Chondrocyte (in vitro differentiated cells): ENCODE measurements around the gene MFAP5. TPM values are rescaled to one million over a fixed set of nuclear protein-coding genes. Genes with fewer than 3 reads are reported as not detected.

Experiments
- DNase-seq: peaks from one replicate; pipeline ENCODE4 v3.0.0; 2021; ENCODE audit warnings: mixed read lengths, low spot score
- H3K27ac Mint-ChIP-seq: one replicate; pipeline ENCODE4 v1.8.0; 2021; ENCODE audit warnings: mild to moderate bottlenecking, moderate library complexity, mixed read lengths; ENCODE audit not compliant: unreplicated experiment
- H3K27me3 Mint-ChIP-seq: 2 replicates; pipeline ENCODE4 v1.8.0; 2021; ENCODE audit warnings: low read depth, mixed read lengths
- H3K36me3 Mint-ChIP-seq: 2 replicates; pipeline ENCODE4 v1.8.0; 2021; ENCODE audit warnings: low read depth, mixed read lengths
- H3K4me1 Mint-ChIP-seq: 2 replicates; pipeline ENCODE4 v1.8.0; 2021; ENCODE audit warnings: low read depth, mild to moderate bottlenecking, mixed read lengths
- H3K4me3 Mint-ChIP-seq: one replicate; pipeline ENCODE4 v1.8.0; 2021; ENCODE audit warnings: mild to moderate bottlenecking, moderate library complexity, mixed read lengths; ENCODE audit not compliant: unreplicated experiment
- H3K9me3 Mint-ChIP-seq: 2 replicates; pipeline ENCODE4 v1.8.0; 2021; ENCODE audit warnings: low read depth, mixed read lengths
- CTCF ChIP-seq: fragments of 200-600 bp; sonication (generic); IDR thresholded peaks from 2 replicates; pipeline ENCODE4 v1.5.0; 2021; ENCODE audit warnings: antibody characterized with exemption, mild to moderate bottlenecking, moderate library complexity
- total RNA-seq: library from RNA; stranded (reverse); gene quantifications from 3 replicates; pipeline ENCODE4 v1.2.1, GENCODE V29; 2021

MFAP5 gene
- total RNA-seq, 1 donor from 2014 or later: 40.2 TPM

GRCh38 chr12:8612629-8613028 is 50.0 kb downstream of the MFAP5 start, which contains the start of gene AICDA:
TSS of gene AICDA (minus strand) at chr12:8612859. CDS start at chr12:8612767, 92 bp downstream.
- Mint-ChIP-seq H3K27ac (no peak within 1 kb of the TSS), H3K9me3 (no peaks in the 10 kb centered on the region)

GRCh38 chr12:8609061-8609570 is 53.5 kb downstream of the MFAP5 start:
- no peak overlapping the region for H3K4me3 Mint-ChIP-seq
- peaks cover 14% of the 10 kb centered on the region for H3K27me3 Mint-ChIP-seq
- H3K36me3 Mint-ChIP-seq: no peaks in the 10 kb centered on the region
- peak; percentile 87 for TF ChIP-seq CTCF
- no peaks in the 10 kb centered on the region for H3K9me3 Mint-ChIP-seq
- no peak overlapping the region for H3K27ac Mint-ChIP-seq
- no peak for DNase-seq
- H3K4me1 Mint-ChIP-seq: peaks cover 15% of the 10 kb centered on the region

More at GRCh38 chr12:8612629-8613028, 50.0 kb downstream of the MFAP5 start, which contains the start of gene AICDA:
- DNase-seq: no peak
- peaks cover under 1% of the 10 kb centered on the region for H3K27me3 Mint-ChIP-seq
- H3K36me3 Mint-ChIP-seq: no peaks in the 10 kb centered on the region
- H3K4me3 Mint-ChIP-seq: no peak within 1 kb of the TSS
- no peak for TF ChIP-seq CTCF
- H3K4me1 Mint-ChIP-seq: peaks cover 32% of the 10 kb centered on the region

- no peak for DNase-seq
- Mint-ChIP-seq H3K9me3 (no peaks in the 10 kb centered on the region), H3K4me3 (no peak overlapping the region), H3K27me3 (peaks cover 16% of the 10 kb centered on the region), H3K4me1 (peaks cover 16% of the 10 kb centered on the region), H3K27ac (no peak overlapping the region), H3K36me3 (no peaks in the 10 kb centered on the region)
- TF ChIP-seq CTCF: no peak
Observed at GRCh38 chr12:8606890-8607289, 55.7 kb downstream of the MFAP5 start.

GRCh38 chr12:8605057-8605456 is 57.6 kb downstream of the MFAP5 start:
- no peaks in the 10 kb centered on the region for H3K9me3 Mint-ChIP-seq
- no peak overlapping the region for H3K27ac Mint-ChIP-seq
- TF ChIP-seq CTCF: no peak
- no peaks in the 10 kb centered on the region for H3K36me3 Mint-ChIP-seq
- H3K27me3 Mint-ChIP-seq: peaks cover 16% of the 10 kb centered on the region
- peaks cover 13% of the 10 kb centered on the region for H3K4me1 Mint-ChIP-seq
- no peak overlapping the region for H3K4me3 Mint-ChIP-seq
- DNase-seq: no peak

GRCh38 chr12:8603856-8604255 is 58.8 kb downstream of the MFAP5 start:
- Mint-ChIP-seq H3K4me3 (no peak overlapping the region), H3K27ac (no peak overlapping the region), H3K9me3 (no peaks in the 10 kb centered on the region), H3K27me3 (peaks cover 16% of the 10 kb centered on the region), H3K36me3 (no peaks in the 10 kb centered on the region), H3K4me1 (peaks cover 5% of the 10 kb centered on the region)
- TF ChIP-seq CTCF: peak; percentile 66
- DNase-seq: no peak
